Measurements from ENCODE around the gene TTC3. TPM values are rescaled to one million over a fixed set of nuclear protein-coding genes. Genes with fewer than 3 reads are reported as not detected.
"Not testable (repeated sequence)": the region's sequence is repeated elsewhere in the genome, so short reads cannot be mapped to it uniquely, and the experiment has no call there.

TTC3 gene
- total RNA-seq, 2 experiments from 2014 or later: 75.4 to 85.6 TPM

GRCh38 chr21:37222248-37222647 lies 149.2 kb downstream of the TTC3 start:
- peaks cover 46% of the 10 kb centered on the region for H3K36me3 Mint-ChIP-seq
- peak overlapping the region; percentile 86 for H3K4me3 Mint-ChIP-seq
- POLR2A ChIA-PET; H3K9me3 Mint-ChIP-seq; ATAC-seq (ENCODE audit: low read depth); DNase-seq; H3K27me3 Mint-ChIP-seq: not testable (repeated sequence)
- H3K27ac Mint-ChIP-seq: peak overlapping the region; percentile 45
- H3K4me1 Mint-ChIP-seq: peaks cover 60% of the 10 kb centered on the region

GRCh38 chr21:37223804-37224345 lies 150.8 kb downstream of the TTC3 start:
- H3K4me1 Mint-ChIP-seq: peaks cover 58% of the 10 kb centered on the region
- peak overlapping the region; percentile 86 for H3K4me3 Mint-ChIP-seq
- DNase-seq (no peak), ATAC-seq (ENCODE audit: low read depth) (no peak)
- POLR2A ChIA-PET: interaction anchor here (1.0 to 4.1 kb wide), 4 partner anchors 34 to 340 kb away, joined by 3 to 41 read pairs (median 10); partner anchors contain the start of genes DYRK1A and VPS26C
- peak overlapping the region; percentile 96 for H3K27ac Mint-ChIP-seq
- H3K36me3 Mint-ChIP-seq: peaks cover 54% of the 10 kb centered on the region
- peaks cover 1% of the 10 kb centered on the region for H3K9me3 Mint-ChIP-seq
- no peaks in the 10 kb centered on the region for H3K27me3 Mint-ChIP-seq

GRCh38 chr21:37224861-37225839 lies 152.1 kb downstream of the TTC3 start:
- Mint-ChIP-seq H3K27ac (peak overlapping the region; percentile 96), H3K9me3 (peaks cover 1% of the 10 kb centered on the region), H3K4me1 (peaks cover 53% of the 10 kb centered on the region), H3K4me3 (peak overlapping the region; percentile 86), H3K27me3 (no peaks in the 10 kb centered on the region), H3K36me3 (peaks cover 55% of the 10 kb centered on the region)
- POLR2A ChIA-PET: interaction anchor here (0.6 to 4.1 kb wide), 11 partner anchors 8 to 339 kb away, joined by 3 to 41 read pairs (median 5); partner anchors contain the start of genes DYRK1A and VPS26C
- ATAC-seq (ENCODE audit: low read depth) (peak; percentile 33), DNase-seq (peak; percentile 77)

GRCh38 chr21:37226041-37226920 lies 153.2 kb downstream of the TTC3 start:
- peaks cover 49% of the 10 kb centered on the region for H3K4me1 Mint-ChIP-seq
- H3K36me3 Mint-ChIP-seq: peaks cover 60% of the 10 kb centered on the region
- H3K27me3 Mint-ChIP-seq: no peaks in the 10 kb centered on the region
- H3K27ac Mint-ChIP-seq: peak overlapping the region; percentile 96
- ATAC-seq (ENCODE audit: low read depth) (no peak), DNase-seq (no peak)
- H3K4me3 Mint-ChIP-seq: peak overlapping the region; percentile 86
- H3K9me3 Mint-ChIP-seq: peaks cover 1% of the 10 kb centered on the region
- POLR2A ChIA-PET: interaction anchor here (0.8 to 4.1 kb wide), 7 partner anchors 9 to 142 kb away, joined by 3 to 41 read pairs (median 14); partner anchors contain the start of genes DYRK1A and VPS26C

- DNase-seq (no peak), ATAC-seq (ENCODE audit: low read depth) (no peak)
- H3K4me1 Mint-ChIP-seq: peaks cover 47% of the 10 kb centered on the region
- H3K36me3 Mint-ChIP-seq: peaks cover 56% of the 10 kb centered on the region
- peaks cover 1% of the 10 kb centered on the region for H3K9me3 Mint-ChIP-seq
- H3K27me3 Mint-ChIP-seq: no peaks in the 10 kb centered on the region
- H3K27ac Mint-ChIP-seq: peak overlapping the region; percentile 96
- POLR2A ChIA-PET: interaction anchor here (3.3 to 4.1 kb wide), 2 partner anchors 31 to 138 kb away, joined by 14 to 41 read pairs; partner anchors contain the start of gene DYRK1A
- H3K4me3 Mint-ChIP-seq: no peak overlapping the region
Measured at GRCh38 chr21:37227071-37228002, 154.3 kb downstream of the TTC3 start.

GRCh38 chr21:37228003-37228400 lies 154.9 kb downstream of the TTC3 start:
- DNase-seq (no peak), ATAC-seq (ENCODE audit: low read depth) (no peak)
- Mint-ChIP-seq H3K27me3 (no peaks in the 10 kb centered on the region), H3K36me3 (peaks cover 56% of the 10 kb centered on the region), H3K27ac (no peak overlapping the region), H3K4me1 (peaks cover 42% of the 10 kb centered on the region), H3K9me3 (peaks cover under 1% of the 10 kb centered on the region), H3K4me3 (no peak overlapping the region)
- POLR2A ChIA-PET: interaction anchor here (4.1 kb wide), 1 partner anchor 30 kb away, joined by 41 read pairs; no protein-coding TSS in a partner anchor

GRCh38 chr21:37230632-37231248 lies 157.7 kb downstream of the TTC3 start:
- Mint-ChIP-seq H3K9me3 (no peaks in the 10 kb centered on the region), H3K4me1 (peaks cover 17% of the 10 kb centered on the region), H3K27me3 (no peaks in the 10 kb centered on the region), H3K36me3 (peaks cover 48% of the 10 kb centered on the region), H3K27ac (peak overlapping the region; percentile 31), H3K4me3 (no peak overlapping the region)
- POLR2A ChIA-PET: interaction anchor here (1.0 to 1.5 kb wide), 2 partner anchors 10 to 13 kb away, joined by 3 read pairs; no protein-coding TSS in a partner anchor
- no peak for ATAC-seq (ENCODE audit: low read depth)
- DNase-seq: no peak

GRCh38 chr21:37231249-37231645 lies 158.2 kb downstream of the TTC3 start:
- H3K4me3 Mint-ChIP-seq: no peak overlapping the region
- H3K27me3 Mint-ChIP-seq: no peaks in the 10 kb centered on the region
- H3K36me3 Mint-ChIP-seq: peaks cover 48% of the 10 kb centered on the region
- H3K27ac Mint-ChIP-seq: peak overlapping the region; percentile 31
- POLR2A ChIA-PET: interaction anchor here (1.5 kb wide), 1 partner anchor 10 kb away, joined by 3 read pairs; no protein-coding TSS in a partner anchor
- no peak for DNase-seq
- peaks cover 14% of the 10 kb centered on the region for H3K4me1 Mint-ChIP-seq
- no peak for ATAC-seq (ENCODE audit: low read depth)
- H3K9me3 Mint-ChIP-seq: no peaks in the 10 kb centered on the region

- Mint-ChIP-seq H3K4me1 (peaks cover 15% of the 10 kb centered on the region), H3K36me3 (peaks cover 45% of the 10 kb centered on the region)
- POLR2A ChIA-PET: no interaction called here
Measured at GRCh38 chr21:37231671-37232070, 158.6 kb downstream of the TTC3 start.

GRCh38 chr21:37232274-37233018 lies 159.4 kb downstream of the TTC3 start:
- DNase-seq (no peak), ATAC-seq (ENCODE audit: low read depth) (no peak)
- Mint-ChIP-seq H3K27me3 (no peaks in the 10 kb centered on the region), H3K4me3 (no peak overlapping the region), H3K4me1 (peaks cover 21% of the 10 kb centered on the region), H3K27ac (no peak overlapping the region), H3K36me3 (peaks cover 47% of the 10 kb centered on the region), H3K9me3 (no peaks in the 10 kb centered on the region)
- POLR2A ChIA-PET: no interaction called here

More at GRCh38 chr21:37231671-37232070, 158.6 kb downstream of the TTC3 start:
- H3K27ac Mint-ChIP-seq: peak overlapping the region; percentile 17
- DNase-seq (no peak), ATAC-seq (ENCODE audit: low read depth) (no peak)
- H3K9me3 Mint-ChIP-seq: no peaks in the 10 kb centered on the region
- no peak overlapping the region for H3K4me3 Mint-ChIP-seq
- no peaks in the 10 kb centered on the region for H3K27me3 Mint-ChIP-seq

GRCh38 chr21:37233551-37234146 lies 160.6 kb downstream of the TTC3 start:
- peaks cover 48% of the 10 kb centered on the region for H3K36me3 Mint-ChIP-seq
- no peak overlapping the region for H3K4me3 Mint-ChIP-seq
- no peak for DNase-seq
- POLR2A ChIA-PET: interaction anchor here (0.6 to 0.7 kb wide), 2 partner anchors 10 to 24 kb away, joined by 3 read pairs; no protein-coding TSS in a partner anchor
- no peak overlapping the region for H3K27ac Mint-ChIP-seq
- H3K27me3 Mint-ChIP-seq: no peaks in the 10 kb centered on the region
- no peaks in the 10 kb centered on the region for H3K9me3 Mint-ChIP-seq
- H3K4me1 Mint-ChIP-seq: peaks cover 28% of the 10 kb centered on the region
- ATAC-seq (ENCODE audit: low read depth): no peak
